GM12891 (cell line): ENCODE data around the gene GARIN5A.

ENCODE experiments used
- DNase-seq: peaks from one replicate; pipeline ENCODE4 v3.0.0; 2011; ENCODE audit warnings: low spot score; ENCODE audit not compliant: insufficient read length
- FAIRE-seq: peaks from 2 replicates; lab custom pipeline; 2011; peaks lifted over from hg19 to GRCh38; lab: Jason Lieb, UNC
- PAX5 ChIP-seq: IDR thresholded peaks from 2 replicates; pipeline ENCODE4 v1.6.1; 2011; ENCODE audit warnings: low read length, moderate library complexity, mild to moderate bottlenecking; ENCODE audit not compliant: insufficient read depth, severe bottlenecking
- POLR2A ChIP-seq: IDR thresholded peaks from 2 replicates; pipeline ENCODE4 v1.6.1; 2011; ENCODE audit warnings: low read depth, low read length, control low read depth
- POLR2AphosphoS5 ChIP-seq: IDR thresholded peaks from 2 replicates; pipeline ENCODE4 v1.6.1; 2011; ENCODE audit warnings: low read depth, low read length, control low read depth
- POU2F2 ChIP-seq: IDR thresholded peaks from 2 replicates; pipeline ENCODE4 v1.6.1; 2011; ENCODE audit warnings: low read depth, mild to moderate bottlenecking, control low read depth, low read length, moderate library complexity
- SPI1 ChIP-seq: IDR thresholded peaks from 2 replicates; pipeline ENCODE4 v1.6.1; 2011; ENCODE audit warnings: low read depth, low read length, control low read depth
- TAF1 ChIP-seq: IDR thresholded peaks from 2 replicates; pipeline ENCODE4 v1.6.1; 2011; ENCODE audit warnings: low read depth, low read length, control low read depth

Gene GARIN5A

DNA sequence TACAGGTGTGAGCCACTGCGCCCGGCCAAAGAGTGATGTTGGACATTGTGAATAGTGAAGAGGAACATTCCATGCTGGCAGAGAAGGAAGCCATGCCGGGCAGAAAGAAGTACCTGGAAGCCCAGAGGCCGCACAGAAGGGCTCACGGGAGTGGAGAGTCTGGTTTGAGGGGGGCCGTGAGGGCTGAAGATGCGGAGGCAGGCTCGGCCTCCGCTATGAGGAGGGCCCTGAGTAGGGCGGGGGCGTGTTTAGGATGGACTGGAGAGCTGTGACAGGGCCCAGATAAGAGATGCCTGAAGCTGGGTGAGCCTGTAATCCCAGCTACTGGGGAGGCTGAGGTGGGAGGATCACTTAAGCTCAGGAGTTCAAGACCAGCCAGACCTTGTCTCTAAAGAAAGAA is 32.7 kb upstream of the GARIN5A start:
- FAIRE-seq (no peak), DNase-seq (no peak)
- TF ChIP-seq POLR2A (no peak), SPI1 (no peak), POLR2AphosphoS5 (no peak), POU2F2 (no peak), TAF1 (no peak), PAX5 (no peak)

DNA sequence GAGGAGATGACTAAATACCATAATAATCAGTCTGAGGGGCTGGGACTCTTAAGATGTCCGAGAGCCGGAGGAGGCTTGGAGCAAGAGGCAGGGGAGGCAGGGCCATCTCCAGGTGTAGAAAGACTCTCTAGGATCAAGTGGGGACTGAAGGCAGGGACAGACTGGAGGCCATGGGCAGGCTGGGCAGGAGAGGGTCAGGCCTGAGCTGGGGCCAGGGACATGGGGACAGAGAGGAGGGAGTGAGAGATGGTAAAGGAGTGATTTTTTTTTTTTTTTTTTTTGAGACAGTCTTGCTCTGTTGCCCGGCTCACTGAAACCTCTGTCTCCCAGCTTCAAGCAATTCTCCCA is 32.2 kb upstream of the GARIN5A start:
- DNase-seq (no peak), FAIRE-seq (no peak)
- no peak for TF ChIP-seq POLR2A
- TF ChIP-seq TAF1: no peak
- no peak for TF ChIP-seq SPI1
- TF ChIP-seq POU2F2: no peak
- TF ChIP-seq POLR2AphosphoS5: no peak
- TF ChIP-seq PAX5: no peak

- no peak for TF ChIP-seq PAX5
- TF ChIP-seq SPI1: no peak
- TF ChIP-seq TAF1: no peak
- TF ChIP-seq POU2F2: no peak
- TF ChIP-seq POLR2A: no peak
- DNase-seq (no peak), FAIRE-seq (no peak)
These were observed 30.7 kb upstream of the GARIN5A start for GRCh38 chr19:50507376-50507775.

GRCh38 chr19:50506700-50507099 is 30.1 kb upstream of the GARIN5A start:
- FAIRE-seq (no peak), DNase-seq (no peak)
- TF ChIP-seq SPI1: no peak
- TF ChIP-seq POU2F2: no peak
- TF ChIP-seq PAX5: no peak
- no peak for TF ChIP-seq POLR2A
- no peak for TF ChIP-seq POLR2AphosphoS5
- no peak for TF ChIP-seq TAF1

- FAIRE-seq: no peak
- no peak for DNase-seq
- TF ChIP-seq POLR2AphosphoS5 (no peak), POLR2A (no peak)
These were observed 29.4 kb upstream of the GARIN5A start for GRCh38 chr19:50505856-50506611.

- DNase-seq (no peak), FAIRE-seq (no peak)
- TF ChIP-seq POLR2AphosphoS5 (no peak), POU2F2 (no peak), PAX5 (no peak), TAF1 (no peak), POLR2A (no peak), SPI1 (no peak)
These were observed 25.2 kb upstream of the GARIN5A start for GRCh38 chr19:50501568-50502475.

GRCh38 chr19:50501186-50501567 is 24.5 kb upstream of the GARIN5A start:
- FAIRE-seq (no peak), DNase-seq (no peak)
- TF ChIP-seq TAF1: no peak
- no peak for TF ChIP-seq PAX5
- TF ChIP-seq POLR2AphosphoS5: no peak
- no peak for TF ChIP-seq SPI1
- no peak for TF ChIP-seq POU2F2
- TF ChIP-seq POLR2A: no peak

- DNase-seq: no peak
- TF ChIP-seq POU2F2: no peak
- TF ChIP-seq SPI1: no peak
- TF ChIP-seq TAF1: no peak
- no peak for TF ChIP-seq POLR2A
- TF ChIP-seq PAX5: no peak
- TF ChIP-seq POLR2AphosphoS5: no peak
- FAIRE-seq: no peak
These were observed 24.1 kb upstream of the GARIN5A start for GRCh38 chr19:50500753-50501151.

- TF ChIP-seq POU2F2: no peak
- FAIRE-seq (no peak), DNase-seq (no peak)
These were observed 23.6 kb upstream of the GARIN5A start for GRCh38 chr19:50500060-50500752.
